ENCODE measurements around the gene PIWIL4.
"Not testable (repeated sequence)": the region's sequence is repeated elsewhere in the genome, so short reads cannot be mapped to it uniquely, and the experiment has no call there.

PIWIL4 gene

DNA sequence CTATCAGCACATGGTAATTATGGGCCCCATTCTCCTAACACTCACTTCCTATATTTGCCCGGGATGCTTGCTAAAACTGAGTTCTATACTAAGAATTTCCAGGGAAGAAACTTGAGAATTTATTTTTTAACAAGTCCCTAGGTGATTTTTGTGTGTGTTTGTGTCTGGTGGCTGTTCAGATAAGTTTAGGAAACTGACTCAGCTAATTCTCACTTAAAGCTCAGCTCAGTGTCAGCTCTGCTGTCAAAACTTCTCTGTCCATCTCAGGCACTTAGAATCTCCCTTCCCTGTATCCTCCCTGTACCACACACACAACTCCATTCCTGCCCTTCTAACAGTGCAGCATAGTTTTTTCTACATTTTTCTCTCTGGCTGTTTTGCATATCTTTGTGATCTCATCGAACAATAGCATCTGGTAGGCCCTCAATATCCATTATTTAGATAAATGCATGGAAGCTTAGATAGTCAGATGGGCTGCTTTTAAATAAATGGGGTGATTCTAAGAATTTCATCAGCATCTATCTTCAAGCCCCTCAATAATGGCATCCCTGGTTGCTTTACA, 69.3 kb downstream of the PIWIL4 start:
- Histone ChIP-seq H3K36me3 (ENCODE audit: control insufficient read depth in 2 of 2, insufficient read depth in 2 of 2, low read length in 2 of 2) (no peaks in the 10 kb centered on the region), H3K4me1 (ENCODE audit: control insufficient read depth, insufficient read depth, low read length) (peaks cover 9% of the 10 kb centered on the region), H3K27me3 (ENCODE audit: control insufficient read depth in 1 of 2, insufficient read depth in 2 of 2, low read length in 2 of 2) (no peaks in the 10 kb centered on the region), H3K9me3 (ENCODE audit: control insufficient read depth in 2 of 2, low read length in 2 of 2) (no peaks in the 10 kb centered on the region), H3K4me3 (ENCODE audit: low read length in 2 of 2) (no peak overlapping the region), H3K9ac (ENCODE audit: low read length in 2 of 2) (no peak overlapping the region), H3K27ac (ENCODE audit: low read length) (no peak overlapping the region)

DNA sequence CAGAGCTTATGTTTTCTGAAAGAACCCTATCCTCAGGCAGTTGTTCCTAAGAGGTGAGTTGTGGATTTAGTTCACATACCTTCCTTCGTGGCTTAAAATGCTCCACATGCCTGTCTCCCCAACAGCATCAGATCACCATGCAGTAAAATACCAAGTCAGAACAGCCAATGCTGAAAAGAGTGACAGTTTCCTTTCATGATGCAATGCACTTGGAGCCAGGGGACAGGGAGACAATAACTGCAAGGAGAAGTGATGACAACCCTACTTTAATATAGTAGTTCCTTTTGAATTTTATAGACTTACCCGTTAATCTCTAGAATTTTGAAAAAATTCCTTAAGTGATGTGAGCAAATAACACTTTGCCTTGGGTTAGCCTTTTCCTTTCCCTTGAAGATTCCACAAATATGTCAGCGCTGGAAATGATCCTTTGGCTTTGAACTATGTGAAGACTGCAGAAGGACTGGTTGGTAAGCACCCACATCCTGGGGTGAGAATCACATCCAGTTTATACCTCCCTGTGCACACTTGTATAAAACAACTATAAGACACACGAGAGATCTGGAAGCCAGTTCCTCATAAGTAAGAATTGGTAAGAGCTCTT, 71.2 kb downstream of the PIWIL4 start:
- Histone ChIP-seq H3K27me3 (ENCODE audit: control insufficient read depth in 1 of 2, insufficient read depth in 2 of 2, low read length in 2 of 2) (no peaks in the 10 kb centered on the region), H3K4me3 (ENCODE audit: low read length in 2 of 2) (peak overlapping the region in 1 of 2 donors; percentile 49), H3K9ac (ENCODE audit: low read length in 2 of 2) (peak overlapping the region; percentile 1 to 64), H3K27ac (ENCODE audit: low read length) (peak overlapping the region; percentile 46), H3K4me1 (ENCODE audit: control insufficient read depth, insufficient read depth, low read length) (peaks cover 9% of the 10 kb centered on the region), H3K36me3 (ENCODE audit: control insufficient read depth in 2 of 2, insufficient read depth in 2 of 2, low read length in 2 of 2) (no peaks in the 10 kb centered on the region), H3K9me3 (ENCODE audit: control insufficient read depth in 2 of 2, low read length in 2 of 2) (no peaks in the 10 kb centered on the region)

DNA sequence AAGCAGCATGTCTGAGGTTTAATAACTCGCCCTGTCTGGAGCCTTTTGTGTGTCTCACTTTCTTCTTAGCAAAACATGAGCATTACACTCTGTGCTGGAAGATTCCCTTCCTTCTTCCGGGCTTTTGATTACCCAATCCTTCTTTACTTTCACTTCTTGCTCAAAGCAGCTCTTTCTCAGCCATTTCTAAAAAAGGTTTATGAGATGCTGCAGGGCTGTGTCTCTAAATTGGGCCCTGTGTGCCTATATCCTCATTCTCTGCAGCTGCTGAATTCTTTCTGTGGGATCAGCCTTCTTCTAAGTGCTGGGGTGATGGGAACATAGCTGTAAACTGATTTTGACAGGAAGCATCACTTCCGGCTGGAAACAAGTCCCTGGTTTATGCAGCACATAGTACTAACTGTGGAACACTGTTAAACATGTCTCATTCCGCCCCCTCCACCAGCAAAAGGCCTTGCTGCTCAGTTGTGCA, 71.8 kb downstream of the PIWIL4 start:
- peak overlapping the region in 1 of 2 donors; percentile 49 for H3K4me3 ChIP-seq (ENCODE audit: low read length in 2 of 2)

DNA sequence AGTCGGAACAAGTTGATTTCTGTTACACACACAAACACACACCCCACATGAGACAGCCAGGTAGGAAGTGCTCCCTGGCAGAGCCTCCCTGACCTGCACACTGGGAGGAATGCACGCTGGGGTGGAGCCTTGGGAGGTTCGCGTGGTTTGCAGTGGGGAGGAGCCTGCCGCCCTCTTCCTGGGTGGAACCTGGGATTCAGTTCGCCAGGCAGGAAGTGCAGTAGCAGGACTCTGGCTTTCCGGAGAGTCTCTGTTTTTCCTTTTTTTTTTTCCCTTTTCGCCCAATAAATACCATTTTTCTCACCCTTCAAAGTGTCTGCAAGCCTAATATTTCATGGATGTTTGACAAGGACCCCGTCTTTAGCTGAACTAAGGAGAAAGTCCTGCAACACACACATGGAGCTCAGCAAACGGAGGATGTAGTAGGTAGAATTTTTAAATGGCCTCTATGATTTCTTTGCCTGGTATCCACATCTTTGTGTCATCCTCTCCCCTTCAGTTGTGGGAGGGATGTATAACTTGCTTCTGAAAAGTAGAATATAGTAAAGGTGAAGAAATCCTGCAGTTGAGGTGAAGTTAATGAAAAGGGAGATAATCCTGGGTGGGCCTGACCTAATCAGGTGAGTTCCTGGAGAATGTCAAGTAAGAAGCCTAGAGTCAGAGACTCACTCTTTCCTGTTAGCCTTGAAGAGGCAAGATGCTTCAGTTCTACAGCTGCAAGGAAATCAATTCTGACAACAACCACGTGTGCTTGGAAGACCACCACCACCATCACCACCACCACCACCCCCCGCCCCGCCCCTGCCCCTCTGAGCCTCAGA, 72.9 kb downstream of the PIWIL4 start:
- Histone ChIP-seq H3K36me3 (ENCODE audit: control insufficient read depth in 2 of 2, insufficient read depth in 2 of 2, low read length in 2 of 2) (no peaks in the 10 kb centered on the region), H3K27ac (ENCODE audit: low read length) (no peak overlapping the region), H3K4me1 (ENCODE audit: control insufficient read depth, insufficient read depth, low read length) (peaks cover 9% of the 10 kb centered on the region)

More for the DNA sequence above, 71.8 kb downstream of the PIWIL4 start:
- H3K4me1 ChIP-seq (ENCODE audit: control insufficient read depth, insufficient read depth, low read length) = peaks cover 9% of the 10 kb centered on the region
- no peaks in the 10 kb centered on the region for H3K36me3 ChIP-seq (ENCODE audit: control insufficient read depth in 2 of 2, insufficient read depth in 2 of 2, low read length in 2 of 2)
- peak overlapping the region; percentile 46 for H3K27ac ChIP-seq (ENCODE audit: low read length)
- no peaks in the 10 kb centered on the region for H3K9me3 ChIP-seq (ENCODE audit: control insufficient read depth in 2 of 2, low read length in 2 of 2)
- H3K9ac ChIP-seq (ENCODE audit: low read length in 2 of 2) = peak overlapping the region; percentile 1 to 64
- no peaks in the 10 kb centered on the region for H3K27me3 ChIP-seq (ENCODE audit: control insufficient read depth in 1 of 2, insufficient read depth in 2 of 2, low read length in 2 of 2)

DNA sequence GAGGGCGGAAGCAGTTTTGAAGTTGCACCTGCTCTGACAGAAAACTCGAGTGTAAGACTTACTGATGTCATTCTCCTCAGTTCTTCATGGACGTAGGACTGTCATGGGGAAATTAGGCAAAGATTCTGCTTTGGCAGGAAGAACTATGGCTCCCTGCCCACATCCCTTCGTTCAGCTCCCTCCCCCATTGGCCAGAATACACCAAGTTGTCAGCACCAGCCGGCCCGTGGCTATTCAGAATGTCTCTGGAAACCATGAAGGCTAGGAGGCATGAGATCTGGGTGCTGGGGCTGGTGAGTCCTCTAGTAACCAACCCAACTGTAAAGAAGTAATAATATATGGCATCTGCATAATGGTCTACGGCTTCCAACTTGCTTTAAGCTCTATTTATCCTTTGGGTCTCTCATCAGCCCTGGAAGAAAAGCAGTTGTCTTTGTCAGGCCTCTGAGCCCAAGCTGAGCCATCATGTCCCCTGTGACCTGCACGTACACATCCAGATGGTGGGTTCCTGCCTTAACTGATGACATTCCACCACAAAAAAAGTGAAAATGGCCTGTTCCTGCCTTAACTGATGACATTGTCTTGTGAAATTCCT, 74.1 kb downstream of the PIWIL4 start:
- H3K27ac ChIP-seq (ENCODE audit: low read length) = no peak overlapping the region
- H3K4me1 ChIP-seq (ENCODE audit: control insufficient read depth, insufficient read depth, low read length) = peaks cover 9% of the 10 kb centered on the region
- no peak overlapping the region for H3K9ac ChIP-seq (ENCODE audit: low read length in 2 of 2)
- no peaks in the 10 kb centered on the region for H3K9me3 ChIP-seq (ENCODE audit: control insufficient read depth in 2 of 2, low read length in 2 of 2)
- H3K4me3 ChIP-seq (ENCODE audit: low read length in 2 of 2) = no peak overlapping the region
- H3K36me3 ChIP-seq (ENCODE audit: control insufficient read depth in 2 of 2, insufficient read depth in 2 of 2, low read length in 2 of 2) = no peaks in the 10 kb centered on the region
- H3K27me3 ChIP-seq (ENCODE audit: control insufficient read depth in 1 of 2, insufficient read depth in 2 of 2, low read length in 2 of 2) = no peaks in the 10 kb centered on the region

More for the DNA sequence above, 72.9 kb downstream of the PIWIL4 start:
- H3K27me3 ChIP-seq (ENCODE audit: control insufficient read depth in 1 of 2, insufficient read depth in 2 of 2, low read length in 2 of 2) = no peaks in the 10 kb centered on the region
- no peak overlapping the region for H3K4me3 ChIP-seq (ENCODE audit: low read length in 2 of 2)
- no peak overlapping the region for H3K9ac ChIP-seq (ENCODE audit: low read length in 2 of 2)
- no peaks in the 10 kb centered on the region for H3K9me3 ChIP-seq (ENCODE audit: control insufficient read depth in 2 of 2, low read length in 2 of 2)

DNA sequence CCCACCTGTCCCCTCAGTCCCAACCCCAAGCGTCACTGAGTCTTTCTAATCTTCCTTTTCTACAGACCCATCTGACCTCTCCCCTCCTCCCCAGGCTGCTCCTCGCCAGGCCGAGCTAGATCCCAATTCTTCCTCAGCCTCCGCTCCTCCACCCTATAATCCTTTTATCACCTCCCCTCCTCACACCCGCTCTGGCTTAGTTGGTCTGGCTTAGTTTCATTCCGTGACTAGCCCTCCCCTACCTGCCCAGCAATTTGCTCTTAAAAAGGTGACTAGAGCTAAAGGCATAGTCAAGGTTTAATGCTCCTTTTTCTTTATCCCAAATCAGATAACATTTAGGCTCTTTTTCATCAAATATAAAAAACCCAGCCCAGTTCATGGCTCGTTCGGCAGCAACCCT, 76.0 kb downstream of the PIWIL4 start:
- H3K27me3 ChIP-seq (ENCODE audit: control insufficient read depth in 1 of 2, insufficient read depth in 2 of 2, low read length in 2 of 2); H3K27ac ChIP-seq (ENCODE audit: low read length); H3K9ac ChIP-seq (ENCODE audit: low read length in 2 of 2); H3K4me3 ChIP-seq (ENCODE audit: low read length in 2 of 2); H3K36me3 ChIP-seq (ENCODE audit: control insufficient read depth in 2 of 2, insufficient read depth in 2 of 2, low read length in 2 of 2); H3K9me3 ChIP-seq (ENCODE audit: control insufficient read depth in 2 of 2, low read length in 2 of 2): not testable (repeated sequence)
- H3K4me1 ChIP-seq (ENCODE audit: control insufficient read depth, insufficient read depth, low read length) = peaks cover 12% of the 10 kb centered on the region

DNA sequence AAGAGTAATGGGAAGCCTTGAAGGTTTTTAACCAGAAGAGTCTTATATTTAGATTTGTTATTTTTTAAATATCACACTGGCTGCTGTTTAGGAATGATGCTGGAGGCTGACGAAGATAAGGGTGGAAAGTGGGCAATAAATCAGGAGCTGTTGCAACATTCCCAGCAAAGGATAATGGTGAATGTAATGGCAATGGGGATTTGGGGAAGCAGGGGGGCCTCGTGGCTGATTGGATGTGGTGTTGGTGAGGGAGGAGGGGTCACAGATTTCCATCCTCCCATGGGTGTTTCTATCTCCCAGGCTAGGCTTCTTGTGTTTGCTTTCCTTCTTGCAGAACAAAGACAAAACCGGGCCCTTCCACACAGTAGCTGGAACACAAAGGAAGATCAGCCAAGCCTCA, 80.8 kb downstream of the PIWIL4 start:
- no peak overlapping the region for H3K9ac ChIP-seq (ENCODE audit: low read length in 2 of 2)
- H3K27ac ChIP-seq (ENCODE audit: low read length) = peak overlapping the region; percentile 49
- H3K4me3 ChIP-seq (ENCODE audit: low read length in 2 of 2) = no peak overlapping the region
- no peaks in the 10 kb centered on the region for H3K9me3 ChIP-seq (ENCODE audit: control insufficient read depth in 2 of 2, low read length in 2 of 2)
- no peaks in the 10 kb centered on the region for H3K36me3 ChIP-seq (ENCODE audit: control insufficient read depth in 2 of 2, insufficient read depth in 2 of 2, low read length in 2 of 2)
- H3K4me1 ChIP-seq (ENCODE audit: control insufficient read depth, insufficient read depth, low read length) = peaks cover 5% of the 10 kb centered on the region
- no peaks in the 10 kb centered on the region for H3K27me3 ChIP-seq (ENCODE audit: control insufficient read depth in 1 of 2, insufficient read depth in 2 of 2, low read length in 2 of 2)

DNA sequence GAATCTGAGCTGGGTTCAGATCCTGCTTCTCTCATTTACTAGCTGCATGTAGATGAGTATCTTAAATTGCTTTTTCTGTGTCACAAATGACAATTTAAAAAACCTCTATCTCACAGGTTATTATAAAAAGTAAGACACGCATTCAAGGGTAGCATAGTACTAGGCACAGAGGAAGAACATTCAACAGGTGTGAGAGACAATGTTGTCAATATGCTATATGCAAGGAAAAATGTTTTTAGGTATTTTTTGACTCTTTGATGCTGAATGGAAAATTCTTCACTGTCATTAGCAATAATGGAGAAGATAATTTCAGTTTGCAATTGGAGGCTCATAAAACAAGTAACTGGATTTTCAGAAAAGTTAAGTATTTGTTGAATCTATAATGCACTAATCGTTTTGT, 81.6 kb downstream of the PIWIL4 start:
- no peaks in the 10 kb centered on the region for H3K27me3 ChIP-seq (ENCODE audit: control insufficient read depth in 1 of 2, insufficient read depth in 2 of 2, low read length in 2 of 2)
- no peaks in the 10 kb centered on the region for H3K36me3 ChIP-seq (ENCODE audit: control insufficient read depth in 2 of 2, insufficient read depth in 2 of 2, low read length in 2 of 2)
- H3K27ac ChIP-seq (ENCODE audit: low read length) = no peak overlapping the region
- H3K9me3 ChIP-seq (ENCODE audit: control insufficient read depth in 2 of 2, low read length in 2 of 2) = no peaks in the 10 kb centered on the region
- peaks cover 5% of the 10 kb centered on the region for H3K4me1 ChIP-seq (ENCODE audit: control insufficient read depth, insufficient read depth, low read length)
- no peak overlapping the region for H3K9ac ChIP-seq (ENCODE audit: low read length in 2 of 2)
- no peak overlapping the region for H3K4me3 ChIP-seq (ENCODE audit: low read length in 2 of 2)

DNA sequence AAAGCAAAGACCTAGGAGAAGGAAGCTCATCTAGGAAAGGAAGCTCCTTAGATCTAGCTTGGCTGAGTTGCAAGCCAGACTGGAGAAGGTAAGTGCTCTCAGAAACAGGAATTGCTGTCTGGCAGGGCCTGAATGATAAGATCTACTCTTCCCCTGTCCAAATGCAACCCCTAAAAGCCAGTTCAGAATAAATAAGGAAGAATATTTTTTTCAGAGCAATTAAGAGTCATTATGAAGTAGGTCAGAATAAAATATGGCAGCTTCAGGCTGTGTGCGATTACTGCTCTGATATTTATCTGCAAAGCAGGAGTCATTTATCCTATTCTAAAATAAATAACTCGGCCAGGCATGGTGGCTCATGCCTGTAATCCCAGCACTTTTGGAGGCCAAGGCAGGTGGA, 82.1 kb downstream of the PIWIL4 start:
- Histone ChIP-seq H3K27ac (ENCODE audit: low read length) (no peak overlapping the region), H3K36me3 (ENCODE audit: control insufficient read depth in 2 of 2, insufficient read depth in 2 of 2, low read length in 2 of 2) (no peaks in the 10 kb centered on the region), H3K4me1 (ENCODE audit: control insufficient read depth, insufficient read depth, low read length) (peaks cover 5% of the 10 kb centered on the region), H3K27me3 (ENCODE audit: control insufficient read depth in 1 of 2, insufficient read depth in 2 of 2, low read length in 2 of 2) (no peaks in the 10 kb centered on the region), H3K4me3 (ENCODE audit: low read length in 2 of 2) (no peak overlapping the region), H3K9me3 (ENCODE audit: control insufficient read depth in 2 of 2, low read length in 2 of 2) (no peaks in the 10 kb centered on the region), H3K9ac (ENCODE audit: low read length in 2 of 2) (no peak overlapping the region)

DNA sequence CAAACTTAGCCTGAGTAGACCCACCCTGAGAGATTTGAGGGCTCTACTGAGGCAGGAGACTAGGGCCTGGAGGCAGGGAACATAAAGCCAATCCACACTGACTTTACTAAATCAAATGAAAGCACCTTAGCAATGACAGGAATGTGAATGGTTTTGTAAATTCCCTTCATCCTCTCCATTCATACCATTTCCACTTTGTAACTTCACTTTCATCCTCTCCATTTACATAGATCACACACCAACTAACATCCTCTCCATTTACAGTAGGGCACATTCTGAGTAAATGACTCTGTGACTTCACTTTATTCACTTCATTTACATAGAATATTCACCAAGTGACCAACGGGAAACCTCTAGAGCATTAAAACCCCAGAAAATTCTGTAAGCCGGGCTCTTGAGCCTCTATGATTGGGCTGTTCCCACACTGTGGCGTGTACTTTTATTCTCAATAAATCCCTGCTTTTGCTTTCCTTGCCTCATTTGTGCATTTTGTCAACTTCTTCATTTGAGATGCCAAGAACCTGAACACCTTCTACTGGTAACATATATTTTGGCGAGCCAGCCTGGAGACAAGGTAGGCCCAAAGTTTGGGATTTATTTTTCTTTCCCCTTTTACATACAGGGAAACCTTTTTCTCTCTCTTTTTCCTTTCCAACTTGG, 82.9 kb downstream of the PIWIL4 start:
- Histone ChIP-seq H3K27me3 (ENCODE audit: control insufficient read depth in 1 of 2, insufficient read depth in 2 of 2, low read length in 2 of 2) (no peaks in the 10 kb centered on the region), H3K9me3 (ENCODE audit: control insufficient read depth in 2 of 2, low read length in 2 of 2) (no peaks in the 10 kb centered on the region), H3K36me3 (ENCODE audit: control insufficient read depth in 2 of 2, insufficient read depth in 2 of 2, low read length in 2 of 2) (no peaks in the 10 kb centered on the region), H3K4me3 (ENCODE audit: low read length in 2 of 2) (no peak overlapping the region), H3K9ac (ENCODE audit: low read length in 2 of 2) (no peak overlapping the region), H3K4me1 (ENCODE audit: control insufficient read depth, insufficient read depth, low read length) (peaks cover 5% of the 10 kb centered on the region), H3K27ac (ENCODE audit: low read length) (peak overlapping the region; percentile 13)
